Measurements from ENCODE around the gene NANOS1. TPM values are rescaled to one million over a fixed set of nuclear protein-coding genes. Genes with fewer than 3 reads are reported as not detected.
A peak's percentile ranks its signal among the peaks of the same experiment; 100 is the strongest.

Gene NANOS1
- total RNA-seq, 1 experiment from 2014 or later: 22.5 TPM

GRCh38 chr10:119045561-119045960 is 16.0 kb downstream of the NANOS1 start:
- in situ Hi-C loops (cut with HindIII; ENCODE audit: low pct_unique_long_range_greater_than_20kb, low sequenced_read_pairs): no loop called here
- no peak for DNase-seq (ENCODE audit: low read depth)

DNA sequence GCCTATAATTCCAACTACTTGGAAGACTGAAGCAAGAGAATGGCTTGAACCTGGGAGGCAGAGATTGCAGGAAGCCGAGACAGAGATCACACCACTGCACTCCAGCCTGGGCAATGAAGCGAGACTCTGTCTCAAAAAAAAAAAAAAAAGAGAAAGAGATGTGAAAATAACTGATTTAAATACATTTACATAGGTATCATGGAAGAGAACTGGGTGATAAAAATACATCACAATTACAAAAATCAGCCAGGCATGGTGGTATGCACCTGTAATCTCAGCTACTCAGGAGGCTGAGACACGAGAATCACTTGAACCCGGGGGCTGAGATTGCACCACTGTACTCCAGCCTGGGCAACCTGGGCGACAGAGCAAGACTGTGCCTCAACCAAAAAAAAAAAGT is 19.8 kb downstream of the NANOS1 start:
- DNase-seq (ENCODE audit: low read depth): no peak
- in situ Hi-C loops (cut with HindIII; ENCODE audit: low pct_unique_long_range_greater_than_20kb, low sequenced_read_pairs): no loop called here

DNA sequence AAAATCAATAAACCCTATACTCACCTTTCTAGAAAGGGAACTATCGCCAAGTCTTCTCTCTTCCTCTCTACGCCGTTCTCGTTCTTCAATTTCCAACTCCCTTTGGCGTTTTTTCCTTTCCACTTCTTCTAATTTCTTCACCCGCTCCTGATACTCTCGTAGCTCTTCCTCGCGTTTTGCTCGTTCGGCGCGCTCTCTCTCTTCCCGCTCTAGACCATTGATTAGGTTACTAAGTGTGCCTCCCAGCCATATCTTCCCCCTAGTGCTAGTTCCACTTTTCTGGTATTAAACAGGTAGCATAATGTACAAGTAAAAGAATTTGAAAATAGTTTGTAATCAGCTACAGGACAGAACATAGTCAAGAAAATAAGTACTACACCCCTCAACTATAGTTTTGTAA is 20.3 kb downstream of the NANOS1 start:
- DNase-seq (ENCODE audit: low read depth): no peak
- in situ Hi-C loops (cut with HindIII; ENCODE audit: low pct_unique_long_range_greater_than_20kb, low sequenced_read_pairs): no loop called here

- in situ Hi-C loops (cut with HindIII; ENCODE audit: low pct_unique_long_range_greater_than_20kb, low sequenced_read_pairs): no loop called here
- no peak for DNase-seq (ENCODE audit: low read depth)
Measured at GRCh38 chr10:119051775-119052174, 22.3 kb downstream of the NANOS1 start.

DNA sequence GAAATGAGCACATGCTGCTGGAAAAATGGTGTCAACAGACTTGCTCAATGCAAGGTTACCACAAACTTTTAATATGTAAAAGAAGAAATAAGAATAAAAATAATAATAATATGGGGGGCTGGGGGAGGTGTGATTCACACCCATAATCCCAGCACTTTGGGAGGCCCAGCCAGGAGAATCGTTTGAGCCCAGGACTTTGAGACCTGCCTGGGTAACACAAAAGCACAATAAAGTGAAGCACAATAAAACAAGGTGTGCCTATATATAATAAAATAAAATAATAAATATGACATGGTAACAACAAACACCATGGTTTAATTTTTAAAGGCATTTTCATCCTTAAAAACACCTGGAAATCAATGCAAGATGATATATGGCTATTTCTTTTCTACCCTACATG is 26.0 kb downstream of the NANOS1 start:
- in situ Hi-C loops (cut with HindIII; ENCODE audit: low pct_unique_long_range_greater_than_20kb, low sequenced_read_pairs): no loop called here
- no peak for DNase-seq (ENCODE audit: low read depth)

GRCh38 chr10:119058010-119058409 is 28.5 kb downstream of the NANOS1 start:
- in situ Hi-C loops (cut with HindIII; ENCODE audit: low pct_unique_long_range_greater_than_20kb, low sequenced_read_pairs): no loop called here
- DNase-seq (ENCODE audit: low read depth): no peak

- in situ Hi-C loops (cut with HindIII; ENCODE audit: low pct_unique_long_range_greater_than_20kb, low sequenced_read_pairs): no loop called here
- DNase-seq (ENCODE audit: low read depth): no peak
Measured at GRCh38 chr10:119059557-119059956, 30.0 kb downstream of the NANOS1 start.

DNA sequence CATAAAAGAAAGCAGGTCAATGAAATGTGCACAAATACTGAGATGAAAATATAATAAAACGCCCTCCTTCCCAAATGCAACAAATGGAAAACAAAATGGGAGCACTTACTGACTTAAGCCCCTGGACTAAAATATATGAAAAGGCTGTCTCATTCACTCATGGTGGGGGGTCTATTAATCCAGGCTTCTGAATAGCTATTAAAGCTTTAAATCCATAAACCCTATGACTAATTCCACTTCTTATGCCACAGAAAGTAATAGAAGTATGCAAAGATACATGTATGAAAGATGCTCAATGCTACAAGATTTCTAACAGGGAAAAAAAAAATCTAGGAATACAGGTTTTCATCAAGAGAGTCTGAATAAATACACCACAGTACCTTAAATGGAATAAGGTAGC is 30.6 kb downstream of the NANOS1 start:
- DNase-seq (ENCODE audit: low read depth): no peak
- in situ Hi-C loops (cut with HindIII; ENCODE audit: low pct_unique_long_range_greater_than_20kb, low sequenced_read_pairs): no loop called here

DNA sequence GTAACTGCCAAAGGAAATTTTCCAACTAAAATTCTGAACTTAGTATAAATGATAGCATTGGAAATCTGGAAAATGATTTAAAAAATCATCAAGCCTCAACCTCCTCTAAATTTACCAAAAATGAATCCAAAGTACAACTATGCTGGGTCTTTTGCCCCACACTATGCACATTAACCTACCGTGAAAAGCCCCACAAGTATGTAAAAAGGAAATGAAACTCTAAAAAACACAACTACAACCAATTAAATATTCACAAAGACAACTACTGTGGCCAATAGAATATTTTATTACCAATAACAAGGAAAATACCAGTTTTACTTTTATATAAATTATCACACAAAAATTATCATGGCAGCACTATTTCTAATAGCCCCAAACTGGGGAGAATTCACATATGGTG is 31.8 kb downstream of the NANOS1 start:
- in situ Hi-C loops (cut with HindIII; ENCODE audit: low pct_unique_long_range_greater_than_20kb, low sequenced_read_pairs): no loop called here
- no peak for DNase-seq (ENCODE audit: low read depth)

DNA sequence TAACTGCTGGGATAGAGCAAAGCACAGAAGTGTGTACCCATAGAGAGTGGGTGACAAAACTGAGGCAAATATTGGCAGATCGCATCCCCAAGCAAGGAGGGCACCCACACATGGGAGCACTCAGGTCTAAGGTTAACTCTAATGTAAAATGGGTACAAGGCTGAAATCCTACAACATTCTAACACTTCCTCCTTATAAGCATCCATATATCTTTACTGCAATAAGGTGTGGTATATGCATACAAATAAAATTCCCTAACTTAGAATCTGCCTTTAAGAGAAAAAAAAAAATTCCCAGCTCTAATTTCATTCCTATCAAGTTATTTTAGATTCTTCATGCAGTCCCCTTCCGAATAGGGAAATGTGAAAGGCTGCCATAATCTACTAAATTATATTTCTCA is 32.4 kb downstream of the NANOS1 start:
- in situ Hi-C loops (cut with HindIII; ENCODE audit: low pct_unique_long_range_greater_than_20kb, low sequenced_read_pairs): no loop called here
- no peak for DNase-seq (ENCODE audit: low read depth)

GRCh38 chr10:119070395-119071165 is 41.1 kb downstream of the NANOS1 start:
- no peak for DNase-seq (ENCODE audit: low read depth)
- in situ Hi-C loops (cut with HindIII; ENCODE audit: low pct_unique_long_range_greater_than_20kb, low sequenced_read_pairs): no loop called here

GRCh38 chr10:119073584-119073983 is 44.1 kb downstream of the NANOS1 start:
- no peak for DNase-seq (ENCODE audit: low read depth)
- in situ Hi-C loops (cut with HindIII; ENCODE audit: low pct_unique_long_range_greater_than_20kb, low sequenced_read_pairs): no loop called here

- no peak for DNase-seq (ENCODE audit: low read depth)
- in situ Hi-C loops (cut with HindIII; ENCODE audit: low pct_unique_long_range_greater_than_20kb, low sequenced_read_pairs): no loop called here
Measured at GRCh38 chr10:119078422-119079179, 49.1 kb downstream of the NANOS1 start.

DNA sequence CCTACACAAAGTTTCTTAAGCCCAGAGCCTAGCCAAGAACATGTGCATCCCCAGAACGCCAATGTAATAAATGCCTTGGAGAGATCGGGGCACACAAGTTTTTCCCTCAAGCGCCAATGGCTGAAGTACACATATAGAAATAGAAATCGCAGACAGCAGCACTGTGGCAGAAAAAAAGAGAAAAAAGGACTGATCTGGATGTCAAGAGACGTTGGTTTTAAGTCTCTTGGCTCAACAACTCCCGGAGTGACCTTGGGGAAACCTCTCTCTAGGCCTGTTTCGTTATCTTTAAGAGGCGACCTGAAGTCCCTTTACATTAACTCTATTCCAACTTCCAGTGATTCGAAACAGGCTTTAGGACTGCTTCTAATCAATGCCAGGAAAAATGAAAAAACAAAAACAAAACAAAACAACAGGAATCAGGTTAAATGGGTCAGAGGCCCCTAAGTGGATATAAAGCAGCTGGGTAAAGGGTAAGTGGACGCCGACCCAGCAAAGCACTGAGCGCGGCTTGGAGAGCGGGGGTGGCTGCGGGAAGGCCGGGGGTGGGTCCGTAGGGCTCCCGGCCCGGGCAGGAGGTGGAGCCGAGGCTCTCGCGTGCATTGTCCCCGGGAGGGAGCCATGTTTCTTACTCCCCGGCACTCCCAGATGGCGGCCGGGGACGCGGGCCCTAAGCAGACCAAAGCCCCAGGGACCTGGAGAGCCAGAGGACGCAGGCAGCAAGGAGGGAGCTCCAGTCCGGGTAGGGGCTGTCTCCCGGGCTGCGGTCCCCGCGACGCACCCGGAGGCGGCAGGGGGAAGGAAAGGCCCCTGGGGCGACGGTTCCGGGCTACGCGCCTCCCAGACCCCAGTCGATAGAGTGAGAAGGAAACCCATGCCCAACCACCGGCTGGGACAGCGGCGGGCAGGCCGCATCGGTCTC is 50.3 kb downstream of the NANOS1 start:
- DNase-seq (ENCODE audit: low read depth): peak; percentile 61
- in situ Hi-C loops (cut with HindIII; ENCODE audit: low pct_unique_long_range_greater_than_20kb, low sequenced_read_pairs): no loop called here

DNA sequence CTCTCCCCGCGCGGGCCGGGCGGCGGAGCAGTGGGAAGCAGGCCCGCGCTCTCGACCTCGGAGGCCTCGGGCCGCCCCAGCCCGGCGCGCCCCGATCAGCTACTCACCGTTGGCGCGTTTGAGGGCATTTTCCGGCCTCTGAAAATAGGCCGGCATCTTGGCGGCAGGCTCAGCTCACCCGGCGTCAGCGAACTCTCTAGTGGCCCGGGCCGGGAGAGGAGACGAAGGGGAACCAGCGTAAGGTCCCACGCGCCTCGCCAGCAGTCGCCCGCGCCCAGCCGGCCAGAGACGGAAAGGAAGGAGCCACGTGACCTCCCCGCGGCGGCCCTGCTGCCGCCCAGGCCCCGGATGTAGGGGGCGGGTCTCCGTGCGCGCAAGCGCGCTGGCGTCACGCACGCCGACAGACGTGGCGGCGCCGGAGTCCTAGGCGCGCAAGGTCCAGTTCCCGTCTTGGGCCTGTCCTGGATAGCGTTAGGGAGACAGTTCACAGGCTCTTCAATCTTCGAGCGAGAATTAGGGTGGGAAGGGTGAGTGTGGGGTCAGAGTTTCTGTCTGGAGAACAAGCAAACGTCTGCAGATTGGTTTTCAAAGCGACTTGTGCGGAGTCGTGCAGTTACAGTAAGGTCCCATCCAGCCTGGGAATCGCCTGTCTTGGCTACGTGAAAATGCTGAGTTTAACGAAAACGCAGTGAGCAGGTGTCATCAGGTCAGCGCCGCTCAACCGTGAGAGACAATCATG is 51.2 kb downstream of the NANOS1 start, which contains the start of gene EIF3A:
Gene EIF3A (minus strand): TSS at position 297 of the 739 bp plus-strand sequence. CDS start 141 bp downstream, at position 156.
- DNase-seq (ENCODE audit: low read depth): peak; percentile 92
- in situ Hi-C loops (cut with HindIII; ENCODE audit: low pct_unique_long_range_greater_than_20kb, low sequenced_read_pairs): no loop called here

Data from Caki2 (cell line).